HG02884 (cell line): ENCODE results near the gene FOXJ3.

ENCODE experiments used
- ATAC-seq: cut with Tn5 transposase; IDR thresholded peaks from one replicate; pipeline ENCODE4 v1.9.1; 2021; ENCODE audit warnings: mild to moderate bottlenecking, moderate library complexity; ENCODE audit not compliant: unreplicated experiment

The FOXJ3 gene

DNA sequence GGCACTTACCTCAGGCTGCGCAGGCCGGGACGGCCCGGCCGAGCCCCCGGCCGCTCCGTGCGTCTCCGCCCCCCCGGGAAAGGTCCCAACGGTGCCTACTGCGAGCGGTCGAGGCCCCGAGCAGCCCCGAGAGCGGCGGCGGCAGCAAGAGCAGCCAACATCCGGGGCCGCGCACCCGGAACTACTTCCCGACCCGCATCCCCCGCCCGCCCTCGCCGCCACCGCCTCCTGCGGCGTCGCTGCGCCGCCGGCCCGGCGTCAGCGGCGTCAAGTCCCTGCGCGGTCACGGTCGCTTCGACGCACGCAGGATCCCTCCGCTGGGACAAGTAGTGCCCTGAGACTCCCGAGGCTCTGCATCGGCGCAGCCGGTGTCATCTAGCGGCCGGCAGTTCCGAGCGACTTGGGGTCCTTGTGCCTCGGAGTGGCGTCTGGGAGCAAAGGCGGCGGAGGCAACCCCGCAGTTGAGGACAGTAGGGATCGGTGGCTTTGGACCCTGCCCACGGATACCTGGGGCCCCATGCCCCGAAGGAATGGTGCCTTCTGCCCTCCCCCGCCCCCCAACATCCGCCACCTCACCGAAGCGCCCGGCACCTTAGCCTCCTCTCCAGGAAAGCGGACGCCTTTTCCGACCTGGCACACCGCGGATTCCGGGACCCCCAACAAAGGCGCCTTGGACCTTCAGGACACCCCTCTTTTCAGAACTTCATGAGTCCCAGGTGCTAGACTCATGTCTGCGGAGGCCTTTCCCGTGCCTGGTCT, at the start of gene FOXJ3:
Gene FOXJ3, minus strand, starts transcription at position 186 of the 759 bp plus-strand sequence. CDS start 24,142 bp downstream, outside the sequence.
- ATAC-seq, result peak; percentile 77

DNA sequence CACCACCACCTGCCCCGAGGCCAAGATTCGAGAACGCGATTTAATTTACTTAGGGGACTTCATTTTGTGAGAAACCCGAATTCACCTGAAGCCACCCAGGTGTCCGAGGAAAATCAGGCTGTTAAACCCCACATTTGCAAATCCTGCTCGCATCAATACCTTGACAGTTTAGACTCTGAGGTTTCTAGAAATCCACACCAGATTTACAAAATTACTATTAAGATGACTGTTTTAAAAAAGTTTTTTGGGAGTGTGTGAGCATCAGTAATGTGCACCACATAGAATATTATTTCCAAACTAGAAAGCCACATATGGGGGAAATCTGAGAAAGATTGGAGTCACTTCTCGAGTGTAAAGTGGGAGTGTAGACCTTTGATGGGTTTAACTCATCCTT, 46.2 kb upstream of the FOXJ3 start:
- no peak for ATAC-seq

DNA sequence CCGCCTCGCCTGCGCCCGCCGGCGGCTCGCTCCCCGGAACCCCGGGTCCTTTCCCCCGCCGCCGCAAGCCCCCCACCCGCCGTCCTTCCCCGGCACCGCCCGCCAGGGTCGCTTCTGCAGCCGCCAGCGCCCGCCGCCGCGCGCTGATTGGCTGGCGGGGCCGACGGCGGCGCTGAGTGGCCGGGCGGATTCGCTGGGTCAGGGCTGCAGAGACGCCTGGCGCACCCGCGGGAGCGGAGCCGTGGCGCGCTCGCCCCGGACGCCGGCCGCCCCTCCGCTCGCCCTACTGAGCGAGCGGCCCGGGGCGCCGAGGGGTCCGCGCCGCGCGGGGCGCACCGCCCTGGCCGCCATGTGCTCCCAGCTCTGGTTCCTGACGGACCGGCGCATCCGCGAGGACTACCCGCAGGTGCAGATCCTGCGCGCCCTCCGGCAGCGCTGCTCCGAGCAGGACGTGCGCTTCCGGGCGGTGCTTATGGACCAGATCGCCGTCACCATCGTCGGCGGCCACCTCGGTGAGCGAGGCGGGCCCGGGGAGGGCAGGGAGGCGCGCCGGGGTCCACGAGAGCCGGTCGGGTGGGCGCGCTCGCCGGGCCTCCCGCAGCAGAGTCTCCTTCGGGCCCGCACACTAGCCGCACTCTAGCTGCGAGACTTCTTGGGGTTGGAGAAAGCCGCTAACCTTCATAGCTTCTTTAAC, 45.7 kb upstream of the FOXJ3 start, which contains the start of gene RIMKLA:
Gene RIMKLA, plus strand, starts transcription at position 207 of the 694 bp plus-strand sequence. Its CDS starts 143 bp downstream, at position 350.
- ATAC-seq, result peak; percentile 70

GRCh38 chr1:42379794-42380585, 45.0 kb upstream of the FOXJ3 start:
- peak; percentile 46 for ATAC-seq

- ATAC-seq, result no peak
These were observed 37.8 kb upstream of the FOXJ3 start for GRCh38 chr1:42372796-42373195.

DNA sequence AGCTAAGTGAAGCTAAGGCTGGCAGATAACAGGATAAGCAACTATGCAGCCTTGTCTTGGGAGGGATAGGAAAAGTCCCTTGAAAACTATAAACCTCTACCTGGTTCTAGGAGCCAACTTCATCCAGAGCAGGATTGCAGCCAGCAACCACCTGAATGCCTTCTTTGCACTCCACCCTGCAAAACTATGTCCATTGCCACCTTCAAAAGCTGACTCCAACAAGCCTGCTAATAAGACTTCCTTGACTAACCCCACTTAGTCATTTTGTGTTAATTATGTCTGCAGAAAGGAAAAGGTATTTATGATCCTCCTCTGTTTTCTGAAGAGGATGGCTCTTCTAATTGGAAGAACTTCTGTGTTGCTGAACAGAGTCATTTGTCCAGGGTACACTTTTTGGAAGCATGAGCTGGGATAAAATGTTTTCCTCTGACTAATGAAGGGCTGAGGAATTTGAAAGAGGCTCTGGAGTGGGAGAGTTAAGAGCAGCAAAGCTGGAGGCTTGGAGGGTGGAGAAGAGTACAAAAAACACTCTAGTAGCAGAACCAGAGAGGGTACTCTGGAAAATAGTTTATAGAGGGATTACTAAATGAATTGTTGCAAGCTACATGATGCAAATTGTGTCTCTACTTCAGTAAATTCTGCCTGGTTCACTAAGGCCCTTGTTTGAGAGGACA, 36.0 kb upstream of the FOXJ3 start:
- ATAC-seq, result no peak

DNA sequence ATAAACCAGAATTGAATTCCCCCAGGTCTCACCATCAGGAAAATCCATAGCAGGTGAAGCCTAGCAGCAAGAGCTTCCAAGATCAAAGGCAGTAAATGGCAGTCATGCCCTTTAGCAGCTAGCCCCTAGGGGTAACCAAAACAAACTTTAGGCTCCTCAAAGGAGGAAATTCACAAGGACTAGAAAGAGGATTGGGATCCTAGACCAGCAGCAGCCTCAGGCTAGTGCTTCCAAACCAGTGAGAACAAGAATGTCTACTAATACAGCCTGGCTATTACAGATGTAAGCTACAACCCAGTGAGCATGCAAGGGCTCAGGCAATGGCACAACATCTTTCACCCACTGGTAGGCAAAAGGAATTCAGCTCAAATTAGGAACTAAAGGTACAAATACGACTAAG, 34.4 kb upstream of the FOXJ3 start:
- ATAC-seq, result no peak

- ATAC-seq, result no peak
These were observed 33.2 kb upstream of the FOXJ3 start for GRCh38 chr1:42368096-42368795.

- no peak for ATAC-seq
These were observed 30.1 kb upstream of the FOXJ3 start for GRCh38 chr1:42365118-42365517.

- ATAC-seq, result no peak
These were observed 29.5 kb upstream of the FOXJ3 start for GRCh38 chr1:42364542-42364941.

DNA sequence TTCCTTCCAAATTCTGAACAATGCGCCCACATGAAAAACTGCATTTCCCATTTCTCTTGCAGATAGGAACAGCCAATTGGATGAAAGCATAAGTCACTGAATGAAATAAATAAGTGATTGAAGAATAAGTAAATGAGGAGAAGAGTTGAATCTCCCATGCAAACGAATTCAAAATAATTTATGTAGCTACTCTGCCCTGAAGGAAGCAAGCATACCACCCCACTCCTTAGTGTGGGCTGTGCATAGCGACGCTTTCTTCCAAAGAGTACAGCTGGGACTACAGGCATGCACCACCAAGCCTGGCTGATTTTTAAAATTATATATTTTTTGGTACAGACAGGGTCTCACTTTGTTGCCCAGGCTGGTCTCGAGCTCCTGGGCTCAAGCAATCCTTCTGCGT, 29.1 kb upstream of the FOXJ3 start:
- ATAC-seq, result no peak

DNA sequence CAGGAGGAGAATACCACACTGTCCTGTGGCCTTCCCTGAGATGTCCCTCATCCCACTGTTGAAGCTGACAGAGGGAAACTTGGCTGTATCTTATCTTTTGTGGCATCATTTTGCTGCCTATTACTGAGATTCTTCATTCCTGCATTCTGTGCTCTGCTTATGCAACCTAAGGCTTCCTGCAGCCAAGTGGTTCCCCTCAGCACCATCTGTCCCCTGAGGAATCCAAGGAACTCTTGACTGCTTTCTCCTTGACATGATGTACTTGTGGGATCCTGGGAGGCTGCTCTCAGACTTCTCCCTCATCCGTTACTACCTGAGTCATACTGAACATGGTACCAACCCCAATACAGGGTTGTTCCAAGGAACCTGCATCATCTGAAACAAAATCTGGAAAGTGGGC, 24.4 kb upstream of the FOXJ3 start:
- no peak for ATAC-seq

DNA sequence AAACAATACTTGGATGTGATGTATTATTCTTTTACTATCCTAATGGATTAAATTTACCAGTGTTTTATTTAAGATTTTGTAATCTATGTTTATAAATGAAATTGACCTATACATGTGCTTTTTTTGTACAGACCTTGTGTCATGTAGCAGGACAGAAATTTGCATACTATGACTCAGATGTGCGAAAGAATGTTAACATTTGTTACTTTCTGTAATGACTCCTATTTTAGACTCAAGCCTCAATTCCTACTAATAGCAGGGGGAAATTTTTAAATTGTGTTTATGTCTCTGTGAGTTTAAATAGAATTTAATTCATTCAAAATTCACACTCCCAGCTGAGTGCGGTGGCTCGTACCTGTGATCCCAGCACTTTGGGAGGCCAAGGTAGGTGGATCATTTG, 23.8 kb upstream of the FOXJ3 start:
- ATAC-seq, result no peak

GRCh38 chr1:42350086-42350485, 15.1 kb upstream of the FOXJ3 start:
- no peak for ATAC-seq

- no peak for ATAC-seq
These were observed 13.5 kb upstream of the FOXJ3 start for GRCh38 chr1:42348498-42348897.

GRCh38 chr1:42343049-42343448, 8.0 kb upstream of the FOXJ3 start:
- ATAC-seq, result no peak

DNA sequence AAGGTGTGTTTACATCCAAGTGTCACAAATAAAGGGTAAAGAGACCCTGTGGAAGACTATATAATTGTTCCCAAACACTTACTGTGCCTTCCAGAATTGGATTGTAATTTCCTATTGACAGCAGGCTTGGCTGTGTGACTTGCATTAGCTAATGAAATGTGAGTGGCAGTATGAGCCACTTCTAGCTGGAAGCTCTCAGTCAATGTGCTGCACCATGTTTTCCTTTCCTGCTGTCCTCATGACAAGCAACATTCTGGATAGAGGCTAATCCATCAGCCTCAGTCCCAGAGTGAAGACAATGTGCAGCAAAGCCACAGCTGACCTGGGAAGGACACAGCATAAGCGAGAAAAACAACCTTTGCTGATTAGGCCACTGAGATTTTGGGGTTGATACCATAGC, 5.9 kb upstream of the FOXJ3 start:
- no peak for ATAC-seq

DNA sequence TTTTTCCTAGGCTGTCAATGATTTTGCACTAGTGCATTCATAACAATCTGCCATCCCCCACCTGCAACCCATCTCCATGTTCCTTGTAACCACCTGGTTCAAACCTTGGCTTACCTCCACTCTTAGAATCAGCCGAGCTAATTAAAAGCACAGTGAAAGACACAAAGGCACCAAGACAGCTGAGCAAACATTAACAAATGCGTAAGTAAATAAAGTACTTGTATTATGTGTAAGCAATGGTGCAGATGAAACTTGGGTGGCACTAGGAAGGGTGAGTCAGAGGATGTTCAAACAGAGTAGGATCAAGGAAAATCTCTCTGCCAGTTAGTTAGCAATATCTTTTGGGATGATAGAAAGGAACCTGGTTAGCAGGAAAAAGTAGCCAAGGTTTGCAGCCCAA, 5.1 kb upstream of the FOXJ3 start:
- no peak for ATAC-seq

- no peak for ATAC-seq
These were observed 1.9 kb upstream of the FOXJ3 start for GRCh38 chr1:42336978-42337377.

DNA sequence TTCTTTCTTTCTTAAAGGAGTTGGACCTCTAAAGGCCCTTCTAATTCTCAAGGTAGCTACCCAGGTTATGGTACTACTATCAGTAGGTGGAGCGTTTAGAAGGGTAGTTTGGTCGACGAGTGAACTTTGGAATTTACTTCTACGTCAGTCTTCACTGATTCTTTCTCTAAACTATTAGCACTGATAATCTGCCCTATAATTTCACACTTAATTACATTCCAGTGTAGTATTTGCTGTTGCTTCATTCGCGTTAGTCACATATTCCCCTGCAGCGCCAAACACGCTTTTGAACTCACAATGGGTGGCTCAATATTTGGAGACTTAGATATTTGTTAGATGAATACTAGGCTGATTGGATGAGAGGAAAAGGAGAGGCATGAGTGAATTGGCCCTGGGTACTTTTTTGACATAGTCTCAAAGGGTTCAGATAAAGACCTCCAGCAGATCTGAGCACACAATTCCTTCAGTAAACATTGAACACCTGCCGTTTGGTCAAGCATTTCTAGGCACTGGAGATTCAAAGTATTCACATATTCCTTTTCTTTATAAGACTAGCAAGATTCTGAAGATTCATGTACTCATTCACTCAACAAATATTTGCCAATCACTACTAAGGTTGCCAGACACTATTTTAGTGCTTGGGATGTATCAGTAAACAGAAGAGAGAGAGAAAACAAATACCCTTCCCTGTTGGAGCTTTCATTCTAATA, 929 bp upstream of the FOXJ3 start:
- ATAC-seq, result no peak
